Right renal cortex interstitium (tissue), 3 donors: ENCODE measurements around the gene IGF1R. TPM values are rescaled to one million over a fixed set of nuclear protein-coding genes. Genes with fewer than 3 reads are reported as not detected.
"Not testable (repeated sequence)": the region's sequence is repeated elsewhere in the genome, so short reads cannot be mapped to it uniquely, and the experiment has no call there.

Experiments
- DNase-seq, 3 donors: peaks; one replicate each; pipeline ENCODE4 v3.0.0-alpha.2; 2013; ENCODE audit warnings: low read depth in 3 of 3, low spot score in 2 of 3
- polyA plus RNA-seq, 3 donors: library from polyadenylated mRNA; unstranded; fragments of 120-200 nt; gene quantifications; one replicate each; pipeline ENCODE4 v1.2.1, GENCODE V29; 2013; ENCODE audit not compliant: insufficient read length in 3 of 3

Gene IGF1R
- polyA plus RNA-seq, 3 donors = 41.7 to 48.8 (median 44.0) TPM

DNA sequence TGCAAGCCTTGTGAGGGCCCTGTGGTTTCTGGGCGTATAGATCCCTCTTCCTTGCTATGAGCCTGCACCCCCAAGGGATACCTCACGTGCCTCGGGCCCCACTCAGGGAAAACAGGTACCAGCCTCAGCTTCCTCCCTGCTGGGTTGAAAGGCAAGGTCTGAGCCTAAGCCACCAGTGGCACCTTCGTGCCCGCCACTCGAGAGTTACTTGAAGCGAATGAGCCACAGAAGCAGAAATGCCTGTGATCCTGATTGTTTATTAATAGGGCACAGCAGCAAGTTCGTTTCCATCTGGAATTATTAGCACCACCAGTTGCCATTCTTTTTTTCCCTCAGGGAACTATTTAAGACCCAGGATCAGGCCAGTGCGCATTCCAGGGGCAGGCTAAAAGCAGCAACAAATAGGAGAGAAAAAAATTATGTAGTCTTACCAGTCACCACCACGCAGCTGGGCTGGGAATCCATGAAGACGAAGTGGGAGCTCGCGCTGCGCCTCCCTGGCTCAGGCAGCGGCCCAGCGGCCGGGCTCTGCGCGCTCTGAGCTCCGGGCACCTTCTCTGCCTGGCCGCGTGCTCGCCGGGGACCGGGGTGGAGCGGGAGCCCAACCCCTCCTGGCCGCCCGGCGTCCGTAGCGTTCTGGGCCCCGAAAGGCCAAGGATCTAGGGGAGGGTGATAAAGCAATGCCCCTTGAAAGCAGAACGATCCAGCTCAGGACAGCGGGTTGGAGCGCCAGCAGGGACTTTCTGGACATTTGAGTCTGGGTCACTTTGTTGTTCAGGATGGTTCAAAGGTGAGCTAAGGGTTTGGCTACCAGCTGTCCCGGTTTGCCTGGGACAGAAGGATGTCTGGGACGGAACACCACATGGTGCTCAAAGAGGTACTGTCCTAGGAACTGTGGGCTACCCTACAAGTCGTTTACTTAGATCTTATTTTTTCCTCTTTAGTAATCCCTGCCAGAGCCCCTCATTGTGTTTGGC is 356.9 kb downstream of the IGF1R start:
- not testable (repeated sequence) for DNase-seq

DNA sequence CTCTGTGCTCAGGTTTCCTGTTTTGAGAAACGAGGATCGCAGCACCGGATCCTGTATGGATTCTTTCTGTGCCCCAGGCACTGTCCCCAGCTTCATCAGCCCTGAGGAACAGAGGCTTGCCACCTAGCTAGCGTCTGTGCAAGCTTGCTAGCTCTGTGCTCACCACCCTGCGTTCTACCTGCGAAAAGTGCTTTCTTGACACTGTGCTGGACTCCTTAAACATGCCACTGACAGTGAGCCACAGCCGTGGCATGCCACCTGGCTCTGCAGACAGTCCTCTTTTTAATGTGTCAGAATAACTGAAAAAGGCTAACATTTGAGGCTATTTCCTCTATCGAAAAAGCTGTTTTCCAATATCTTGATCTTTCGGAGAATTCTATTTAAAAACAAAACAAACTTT is 357.8 kb downstream of the IGF1R start:
- no peak for DNase-seq

DNA sequence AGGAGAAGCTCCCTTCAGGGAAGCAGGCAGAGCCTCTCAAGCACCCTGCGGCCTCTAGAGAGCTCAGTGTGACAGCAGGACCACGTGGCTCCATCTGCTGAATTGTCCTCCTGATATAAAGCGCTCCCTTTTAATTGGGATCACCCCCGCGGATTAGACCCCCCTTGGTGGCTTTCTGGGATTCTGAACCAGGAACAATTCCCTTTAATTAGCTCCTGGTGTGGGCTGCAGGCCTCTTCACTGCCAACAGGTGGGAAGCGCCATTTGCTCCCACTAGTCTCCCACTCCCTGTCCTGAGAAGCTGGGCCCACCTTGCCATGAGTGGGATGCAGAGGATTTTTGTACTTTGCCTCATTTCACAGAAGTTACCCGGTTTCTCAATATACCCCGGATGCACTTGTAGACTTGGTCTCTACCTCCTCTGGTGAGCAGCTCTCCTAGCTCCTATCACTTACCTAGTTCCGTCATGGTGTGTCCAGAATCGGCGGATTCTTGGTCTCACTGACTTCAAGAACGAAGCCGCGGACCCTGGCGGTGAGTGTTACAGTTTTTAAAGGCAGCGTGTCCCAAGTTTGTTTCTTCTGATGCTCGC is 358.7 kb downstream of the IGF1R start:
- DNase-seq = no peak

DNA sequence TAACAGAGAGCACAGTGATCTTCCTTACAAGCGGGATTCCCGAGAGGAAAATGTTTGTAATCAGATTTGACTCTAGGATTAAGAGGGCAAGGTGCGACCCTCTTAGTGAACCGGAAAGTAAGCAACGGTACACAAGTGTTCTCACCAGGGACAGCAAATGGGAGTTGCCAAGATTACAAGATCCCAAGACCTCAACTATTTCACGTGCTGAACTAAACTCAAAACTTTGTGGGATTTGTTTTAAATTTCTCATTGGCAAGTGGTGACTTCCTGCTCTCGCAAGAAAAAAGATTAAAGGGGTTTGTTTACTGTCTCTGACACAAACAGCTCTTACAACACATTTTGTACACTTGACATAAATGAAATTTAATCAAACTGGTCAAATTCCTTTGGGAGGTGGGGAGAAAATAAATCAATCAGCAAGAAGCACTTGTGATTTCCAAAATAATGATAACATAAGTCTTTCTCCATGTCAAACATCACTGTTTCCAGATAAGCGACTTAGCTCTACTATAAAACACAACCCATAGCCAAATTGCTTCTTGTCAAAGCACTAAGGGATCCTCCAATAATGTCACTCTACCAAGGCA is 361.5 kb downstream of the IGF1R start:
- no peak for DNase-seq

DNA sequence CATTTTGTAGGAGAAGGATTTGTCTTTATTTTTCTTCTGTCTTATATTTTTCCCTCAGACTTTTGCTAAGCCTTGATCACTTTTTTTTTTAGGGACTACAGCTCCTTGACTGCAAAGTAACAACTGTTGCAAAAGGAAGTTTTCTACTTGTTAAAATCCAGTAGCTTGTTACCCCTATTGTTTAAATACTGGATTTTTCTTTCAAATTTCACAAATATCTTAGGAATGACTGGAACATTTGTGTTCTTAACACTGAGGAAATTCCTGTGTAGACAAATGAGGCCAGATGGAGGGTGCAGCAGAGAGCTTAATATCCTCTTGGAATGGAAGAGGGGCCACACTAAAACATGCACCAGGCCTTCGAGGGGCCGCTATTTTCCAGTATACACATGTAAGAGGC is 362.4 kb downstream of the IGF1R start:
- no peak for DNase-seq
